ENCODE measurements around the gene ARHGAP22. TPM values are rescaled to one million over a fixed set of nuclear protein-coding genes. Genes with fewer than 3 reads are reported as not detected.

Gene ARHGAP22
- total RNA-seq, 3 donors from 2014 or later (not counting 1 experiment from before 2014, with no cell fraction given): 0.21 to 0.40 TPM; not detected in 1

DNA sequence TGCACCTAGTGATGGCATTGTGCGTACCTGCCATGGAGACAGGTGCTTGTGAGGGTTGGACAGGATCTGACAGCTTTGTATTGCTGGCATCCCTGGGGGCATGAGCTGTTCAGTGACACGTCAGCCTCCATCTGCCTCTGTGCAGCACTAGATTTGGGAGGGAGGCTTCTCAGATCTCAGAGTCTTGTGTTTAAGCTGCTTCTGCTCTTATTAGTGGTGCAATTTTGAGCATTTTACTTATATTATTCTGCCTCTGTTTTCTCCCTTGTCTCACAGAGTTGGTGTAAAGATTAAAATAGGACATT, 5.1 kb downstream of the ARHGAP22 start:
- WGBS (ENCODE audit: insufficient coverage): 89% methylated on average over 2 of the region's 2 CpGs
- intact Hi-C loops (cut with micrococcal nuclease): no loop called here
- H3K27me3 ChIP-seq (ENCODE audit: control insufficient read depth, insufficient read depth, low read length): peaks cover 6% of the 10 kb centered on the region
- no peak overlapping the region for H3K27ac ChIP-seq (ENCODE audit: low read length)
- H3K9me3 Mint-ChIP-seq: no peaks in the 10 kb centered on the region
- no peak overlapping the region for H3K4me3 Mint-ChIP-seq
- no peaks in the 10 kb centered on the region for H3K4me1 Mint-ChIP-seq
- peaks cover 7 to 15% of the 10 kb centered on the region in 2 donors for H3K27me3 Mint-ChIP-seq (ENCODE audit: low read depth in 2 of 2)
- no peaks in the 10 kb centered on the region for H3K36me3 Mint-ChIP-seq
- H3K9me3 ChIP-seq (ENCODE audit: control insufficient read depth, insufficient read depth, low read length): no peaks in the 10 kb centered on the region
- no peak for ATAC-seq
- DNase-seq: no peak
- H3K4me3 ChIP-seq (ENCODE audit: low read length): no peak overlapping the region
- H3K4me1 ChIP-seq (ENCODE audit: control insufficient read depth, insufficient read depth, low read length): peaks cover 9% of the 10 kb centered on the region
- no peak overlapping the region for H3K27ac Mint-ChIP-seq
- TF ChIP-seq, protein P1, sequence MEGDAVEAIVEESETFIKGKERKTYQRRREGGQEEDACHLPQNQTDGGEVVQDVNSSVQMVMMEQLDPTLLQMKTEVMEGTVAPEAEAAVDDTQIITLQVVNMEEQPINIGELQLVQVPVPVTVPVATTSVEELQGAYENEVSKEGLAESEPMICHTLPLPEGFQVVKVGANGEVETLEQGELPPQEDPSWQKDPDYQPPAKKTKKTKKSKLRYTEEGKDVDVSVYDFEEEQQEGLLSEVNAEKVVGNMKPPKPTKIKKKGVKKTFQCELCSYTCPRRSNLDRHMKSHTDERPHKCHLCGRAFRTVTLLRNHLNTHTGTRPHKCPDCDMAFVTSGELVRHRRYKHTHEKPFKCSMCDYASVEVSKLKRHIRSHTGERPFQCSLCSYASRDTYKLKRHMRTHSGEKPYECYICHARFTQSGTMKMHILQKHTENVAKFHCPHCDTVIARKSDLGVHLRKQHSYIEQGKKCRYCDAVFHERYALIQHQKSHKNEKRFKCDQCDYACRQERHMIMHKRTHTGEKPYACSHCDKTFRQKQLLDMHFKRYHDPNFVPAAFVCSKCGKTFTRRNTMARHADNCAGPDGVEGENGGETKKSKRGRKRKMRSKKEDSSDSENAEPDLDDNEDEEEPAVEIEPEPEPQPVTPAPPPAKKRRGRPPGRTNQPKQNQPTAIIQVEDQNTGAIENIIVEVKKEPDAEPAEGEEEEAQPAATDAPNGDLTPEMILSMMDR (IDR thresholded peaks at IDR 0.05): no peak
- H3K36me3 ChIP-seq (ENCODE audit: control insufficient read depth, insufficient read depth, low read length): no peaks in the 10 kb centered on the region

DNA sequence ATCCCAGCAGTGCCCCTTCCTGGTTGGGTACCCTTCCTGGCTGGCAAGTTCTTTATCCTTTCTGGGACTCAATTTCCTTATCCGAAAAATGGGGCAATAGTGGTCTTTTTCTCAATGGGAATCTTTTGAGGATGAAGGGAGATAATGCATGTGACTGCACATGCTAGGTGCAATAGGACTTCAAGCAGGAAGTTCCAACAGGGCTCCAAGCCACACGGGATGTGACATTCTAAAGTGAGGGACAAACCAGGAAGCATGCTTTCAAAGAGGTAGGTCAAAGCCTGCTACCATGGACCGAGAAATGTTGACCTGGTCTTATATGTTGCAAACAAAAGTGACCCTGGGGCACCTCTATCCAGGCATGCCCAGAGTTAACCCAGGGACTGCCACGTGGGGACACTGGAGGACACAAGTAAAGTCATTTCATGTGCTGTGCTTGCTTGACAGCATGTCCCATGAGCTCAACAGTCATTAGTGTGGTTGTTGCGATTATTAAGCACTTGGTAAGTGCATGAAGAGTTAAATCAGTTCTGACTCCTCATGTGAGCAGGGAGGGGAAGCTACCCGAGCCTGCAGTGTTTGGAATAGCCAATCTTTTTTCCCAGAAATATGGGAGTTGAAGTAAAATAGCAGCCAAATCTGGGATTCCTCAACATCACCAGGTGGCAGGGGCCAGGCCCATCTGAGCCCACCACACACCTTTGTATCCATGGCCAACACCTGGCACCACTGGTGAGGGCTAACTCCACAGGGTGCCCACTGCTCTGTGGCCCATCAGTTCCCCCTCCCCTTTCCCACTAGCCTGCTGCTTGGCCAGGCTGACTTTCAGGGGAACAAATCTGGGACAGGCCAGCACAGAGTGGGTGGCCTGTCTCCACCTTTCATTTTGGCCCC, 5.7 kb downstream of the ARHGAP22 start:
- WGBS (ENCODE audit: insufficient coverage): 86% methylated on average over 6 of the region's 6 CpGs
- H3K27ac ChIP-seq (ENCODE audit: low read length): no peak overlapping the region
- DNase-seq (no peak), ATAC-seq (no peak)
- no peaks in the 10 kb centered on the region for H3K36me3 Mint-ChIP-seq
- no peak overlapping the region for H3K4me3 ChIP-seq (ENCODE audit: low read length)
- H3K27me3 Mint-ChIP-seq (ENCODE audit: low read depth in 2 of 2): peaks cover 7 to 13% of the 10 kb centered on the region in 2 donors
- no peak overlapping the region for H3K27ac Mint-ChIP-seq
- no peaks in the 10 kb centered on the region for H3K9me3 Mint-ChIP-seq
- peaks cover 4% of the 10 kb centered on the region for H3K27me3 ChIP-seq (ENCODE audit: control insufficient read depth, insufficient read depth, low read length)
- H3K9me3 ChIP-seq (ENCODE audit: control insufficient read depth, insufficient read depth, low read length): no peaks in the 10 kb centered on the region
- TF ChIP-seq, protein P1 (IDR thresholded peaks at IDR 0.05): no peak
- H3K4me3 Mint-ChIP-seq: no peak overlapping the region
- intact Hi-C loops (cut with micrococcal nuclease): no loop called here
- H3K36me3 ChIP-seq (ENCODE audit: control insufficient read depth, insufficient read depth, low read length): no peaks in the 10 kb centered on the region
- no peaks in the 10 kb centered on the region for H3K4me1 Mint-ChIP-seq
- H3K4me1 ChIP-seq (ENCODE audit: control insufficient read depth, insufficient read depth, low read length): peaks cover 3% of the 10 kb centered on the region

DNA sequence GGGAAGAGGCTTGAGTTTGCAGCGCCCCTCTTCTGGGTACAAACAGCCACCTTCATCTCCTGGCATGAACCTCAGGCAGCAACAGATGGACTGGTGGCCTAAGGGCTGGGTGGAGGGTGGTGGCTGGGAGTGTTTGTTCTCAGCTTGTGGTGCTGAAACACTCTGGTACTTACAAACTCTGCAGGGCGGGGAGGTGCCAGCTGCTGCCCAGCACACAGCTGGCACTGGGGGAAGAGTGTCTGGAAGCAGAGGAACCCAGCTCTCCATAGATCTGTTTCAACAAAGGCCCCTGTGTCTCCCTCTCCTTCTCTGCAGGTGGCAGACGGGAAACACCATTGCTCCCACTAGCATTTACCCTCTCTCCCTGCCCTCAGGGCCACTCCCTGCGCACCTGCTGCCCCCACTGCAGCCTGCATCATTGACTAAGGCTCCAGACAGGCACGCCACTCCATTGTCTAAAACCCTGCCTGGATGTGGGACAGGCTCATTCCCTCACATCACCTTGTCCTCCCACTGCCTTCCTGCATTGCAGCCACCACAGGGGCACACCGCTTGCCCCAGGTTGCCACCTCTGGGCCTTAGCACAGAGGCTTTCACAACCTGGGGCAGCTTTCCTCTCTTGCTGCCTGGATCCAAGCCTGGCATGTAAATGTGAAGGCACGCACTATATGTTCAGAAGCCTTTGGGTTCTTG, 6.5 kb downstream of the ARHGAP22 start:
- TF ChIP-seq, protein P1 (IDR thresholded peaks at IDR 0.05): no peak
- WGBS (ENCODE audit: insufficient coverage): 86% methylated on average over 7 of the region's 7 CpGs
- Histone ChIP-seq H3K4me3 (ENCODE audit: low read length) (no peak overlapping the region), H3K9me3 (ENCODE audit: control insufficient read depth, insufficient read depth, low read length) (no peaks in the 10 kb centered on the region), H3K27ac (ENCODE audit: low read length) (no peak overlapping the region), H3K4me1 (ENCODE audit: control insufficient read depth, insufficient read depth, low read length) (no peaks in the 10 kb centered on the region), H3K36me3 (ENCODE audit: control insufficient read depth, insufficient read depth, low read length) (no peaks in the 10 kb centered on the region), H3K27me3 (ENCODE audit: control insufficient read depth, insufficient read depth, low read length) (no peaks in the 10 kb centered on the region)
- Mint-ChIP-seq H3K36me3 (no peaks in the 10 kb centered on the region), H3K4me3 (no peak overlapping the region), H3K27me3 (ENCODE audit: low read depth in 2 of 2) (peaks cover 0 to 6% of the 10 kb centered on the region in 2 donors), H3K4me1 (no peaks in the 10 kb centered on the region), H3K27ac (no peak overlapping the region), H3K9me3 (no peaks in the 10 kb centered on the region)
- ATAC-seq (no peak), DNase-seq (no peak)
- intact Hi-C loops (cut with micrococcal nuclease): no loop called here
